A549 (cell line): Measurements from ENCODE around the gene SH2D3A. TPM values are rescaled to one million over a fixed set of nuclear protein-coding genes. Genes with fewer than 3 reads are reported as not detected.
"Not testable (repeated sequence)": the region's sequence is repeated elsewhere in the genome, so short reads cannot be mapped to it uniquely, and the experiment has no call there.

ENCODE experiments used
- ATAC-seq, 2 experiments: fragments of 200-7000 bp in 1 of 2; fragments of >200 bp in 1 of 2; cut with Nextera tagmentation in 1 of 2; cut with Tn5 transposase in 1 of 2; 3 replicates each; pipeline versions ENCODE4 v1.8.0 to v1.9.1; 2018 to 2020; ENCODE audit warnings: mild to moderate bottlenecking in 1 of 2, moderate library complexity in 1 of 2
- CTCF ChIA-PET: fragments of 300-600 bp; sonication (Branson Sonifier 250); formaldehyde crosslinking; extraction: SDS; loops from one replicate; lab custom pipeline; 2021; ENCODE audit warnings: antibody characterized with exemption, inconsistent platforms; lab: Yijun Ruan, JAX
- POLR2A ChIA-PET: fragments of 350-600 bp; formaldehyde crosslinking; extraction: SDS; loops from one replicate; lab custom pipeline; 2021; ENCODE audit warnings: antibody characterized with exemption, inconsistent platforms; lab: Yijun Ruan, JAX
- DNase-seq, 2 experiments: peaks; one replicate each; pipeline versions ENCODE4 v3.0.0 to v3.0.0-alpha.2; 2011 to 2016; ENCODE audit warnings: low read depth in 1 of 2, low spot score in 1 of 2
- FAIRE-seq: peaks from 2 replicates; lab custom pipeline; 2011; peaks lifted over from hg19 to GRCh38; lab: Jason Lieb, UNC
- H3K27ac ChIP-seq, 2 experiments: fragments of >200 bp; sonication (Bioruptor Twin); formaldehyde crosslinking; 3 replicates each; pipeline ENCODE4 v1.5.1; 2016 to 2017
- H3K4me1 ChIP-seq: fragments of >200 bp; sonication (Bioruptor Twin); formaldehyde crosslinking; 3 replicates; pipeline ENCODE4 v1.6.1; 2016
- H3K4me2 ChIP-seq: fragments of >200 bp; sonication (Bioruptor Twin); formaldehyde crosslinking; 3 replicates; pipeline ENCODE4 v1.6.1; 2016
- H3K4me3 ChIP-seq: fragments of >200 bp; sonication (Bioruptor Twin); formaldehyde crosslinking; 3 replicates; pipeline ENCODE4 v1.5.1; 2016
- H3K9me3 ChIP-seq: fragments of >200 bp; sonication (Bioruptor Twin); formaldehyde crosslinking; 3 replicates; pipeline ENCODE4 v1.6.1; 2016
- BCL3 ChIP-seq: fragments of >200 bp; sonication (Bioruptor Twin); formaldehyde crosslinking; IDR thresholded peaks from 3 replicates; pipeline ENCODE4 v1.6.1; 2016
- CEBPB ChIP-seq, 2 experiments: fragments of >200 bp in 1 of 2; sonication (Bioruptor Twin) in 1 of 2; formaldehyde crosslinking in 1 of 2; IDR thresholded peaks; 2 replicates each; pipeline ENCODE4 v1.6.1; 2012 to 2016
- CHD4 ChIP-seq: fragments of 200-600 bp; sonication (generic); IDR thresholded peaks from 2 replicates; pipeline ENCODE4 v1.6.1; 2016; ENCODE audit warnings: antibody characterized with exemption, mild to moderate bottlenecking, borderline replicate concordance
- FOSL2 ChIP-seq, 2 experiments: fragments of 450-650 bp in 1 of 2; fragments of >200 bp in 1 of 2; sonication (Bioruptor Twin) in 1 of 2; formaldehyde crosslinking; IDR thresholded peaks; 2 replicates each; pipeline versions ENCODE4 v1.5.0 to v1.6.1; 2016 to 2020; ENCODE audit warnings: mild to moderate bottlenecking in 1 of 2, moderate library complexity in 1 of 2
- FOXS1 ChIP-seq: fragments of 250-450 bp; sonication (Bioruptor Pico); IDR thresholded peaks from 2 replicates; pipeline ENCODE4 v1.5.0; 2020; ENCODE audit warnings: mild to moderate bottlenecking, moderate library complexity
- JUN ChIP-seq, 2 experiments: fragments of >200 bp; sonication (Bioruptor Twin); formaldehyde crosslinking; IDR thresholded peaks; 2 replicates in 1 of 2; 3 replicates in 1 of 2; pipeline ENCODE4 v1.6.1; 2016 to 2017
- JUNB ChIP-seq: fragments of >200 bp; sonication (Bioruptor Twin); formaldehyde crosslinking; IDR thresholded peaks from 2 replicates; pipeline ENCODE4 v1.6.1; 2016
- KDM5A ChIP-seq: fragments of 200-600 bp; sonication (generic); IDR thresholded peaks from 2 replicates; pipeline ENCODE4 v1.6.1; 2016; ENCODE audit warnings: antibody characterized with exemption, mild to moderate bottlenecking
- MAFK ChIP-seq: fragments of 450-650 bp; IDR thresholded peaks from 2 replicates; pipeline ENCODE4 v1.6.1; 2014; ENCODE audit not compliant: partially characterized antibody
- MAX ChIP-seq: IDR thresholded peaks from 2 replicates; pipeline ENCODE4 v1.6.1; 2012
- MYC ChIP-seq: IDR thresholded peaks from 2 replicates; pipeline ENCODE4 v1.6.1; 2012; ENCODE audit warnings: mild to moderate bottlenecking, inconsistent platforms, low read length, improper control_type of control experiment, borderline replicate concordance
- POLR2A ChIP-seq: IDR thresholded peaks from 2 replicates; pipeline ENCODE4 v1.6.1; 2012; ENCODE audit warnings: mild to moderate bottlenecking, low read length
- RAD21 ChIP-seq, 2 experiments: fragments of >200 bp in 1 of 2; sonication (Bioruptor Twin) in 1 of 2; formaldehyde crosslinking in 1 of 2; IDR thresholded peaks in 1 of 2; conservative IDR thresholded peaks in 1 of 2; 2 replicates in 1 of 2; 3 replicates in 1 of 2; pipeline ENCODE4 v1.6.1; 2012 to 2018; ENCODE audit warnings: inconsistent platforms in 1 of 2
- RARB ChIP-seq: fragments of 250-450 bp; sonication (Bioruptor Pico); IDR thresholded peaks from 2 replicates; pipeline ENCODE4 v1.8.0; 2021; ENCODE audit warnings: mild to moderate bottlenecking, moderate library complexity
- RFX5 ChIP-seq: fragments of 450-650 bp; IDR thresholded peaks from 2 replicates; pipeline ENCODE4 v1.7.1; 2014; ENCODE audit warnings: antibody characterized with exemption, mild to moderate bottlenecking, moderate library complexity
- TP53 ChIP-seq: fragments of 250-450 bp; sonication (Bioruptor Pico); IDR thresholded peaks from 2 replicates; pipeline ENCODE4 v1.5.0; 2021; ENCODE audit warnings: mild to moderate bottlenecking, moderate library complexity
- USF2 ChIP-seq: fragments of 450-650 bp; IDR thresholded peaks from 2 replicates; pipeline ENCODE4 v1.6.1; 2014; ENCODE audit warnings: antibody characterized with exemption
- ZFP36 ChIP-seq: fragments of 450-650 bp; IDR thresholded peaks from 2 replicates; pipeline ENCODE4 v1.6.1; 2014; ENCODE audit warnings: borderline replicate concordance; ENCODE audit not compliant: partially characterized antibody
- WGBS: methylation state at CpG from one replicate; pipeline ENCODE4 v1.1.6; 2017; ENCODE audit errors: missing lambda C conversion rate; 5-methylcytosine and 5-hydroxymethylcytosine counted together
- polyA plus RNA-seq, 4 experiments: library from polyadenylated mRNA; depleted of rRNA in 3 of 4; stranded (reverse); fragments of >200 nt; fragmentation: RNase III in 1 of 4; extraction: RNeasy Plus Mini Kit Qiagen cat#74134 plus additional on column Dnase treatment in 1 of 4; gene quantifications; 2 replicates in 3 of 4; 3 replicates in 1 of 4; pipeline ENCODE4 v1.2.3, GENCODE V29; 2011 to 2017

The SH2D3A gene
- polyA plus RNA-seq, 2 of the 4 experiments (the other 2 are of a cell fraction) = 6.7 to 10.0 TPM

- TF ChIP-seq TP53 (CRISPR knock-in tag) (no peak), KDM5A (no peak), MAX (peak; percentile 68; the same call in 1 of the 2 replicates), RAD21 (conservative IDR thresholded peaks at IDR 0.05 in 1 of 2, IDR thresholded peaks at IDR 0.05 in 1 of 2) (peak in 1 of 2 experiments; percentile 8; a peak in 2 of 5 replicates)
- TF ChIP-seq, all 56 proteins: peak for 10
Measured at GRCh38 chr19:6800991-6801484, 33.8 kb upstream of the SH2D3A start (continued).

- POLR2A ChIA-PET = interaction anchor here (0.6 to 3.3 kb wide), 6 partner anchors 9 to 964 kb away, joined by 3 to 19 read pairs (median 8); partner anchors contain the start of genes GPR108, SH2D3A and TNFSF9
- ATAC-seq, DNase-seq, FAIRE-seq, H3K9me3 ChIP-seq: not testable (repeated sequence)
- Histone ChIP-seq H3K4me1 (peaks cover 24% of the 10 kb centered on the region), H3K27ac (peak overlapping the region; percentile 92 to 100), H3K4me2 (peak overlapping the region; percentile 92), H3K4me3 (peak overlapping the region; percentile 44; the same call in 2 of the 3 replicates)
- 33% methylated on average over 13 of the region's 14 CpGs for WGBS
- CTCF ChIA-PET = interaction anchor here (1.4 to 1.6 kb wide), 3 partner anchors 27 to 63 kb away, joined by 5 to 9 read pairs (median 5); no protein-coding TSS in a partner anchor
Measured at GRCh38 chr19:6800160-6800790, 33.0 kb upstream of the SH2D3A start.

GRCh38 chr19:6797646-6798045 lies 30.4 kb upstream of the SH2D3A start:
- POLR2A ChIA-PET = no interaction called here
- peak overlapping the region in 1 of 2 experiments; percentile 32; a peak in 1 of 6 replicates for H3K27ac ChIP-seq

GRCh38 chr19:6796278-6796677 lies 29.0 kb upstream of the SH2D3A start:
- Histone ChIP-seq H3K4me1 (peaks cover 14% of the 10 kb centered on the region), H3K4me3 (no peak overlapping the region), H3K4me2 (no peak overlapping the region), H3K9me3 (peaks cover 4% of the 10 kb centered on the region; the same call in 1 of the 3 replicates), H3K27ac (no peak overlapping the region)
- DNase-seq = no peak
- POLR2A ChIA-PET = no interaction called here
- CTCF ChIA-PET = no interaction called here
- ATAC-seq = no peak
- no peak for TF ChIP-seq JUNB
- TF ChIP-seq CHD4 = no peak
- TF ChIP-seq ZFP36 = no peak
- TF ChIP-seq POLR2A = no peak
- no peak for TF ChIP-seq MAFK
- TF ChIP-seq FOSL2 (IDR thresholded peaks at IDR 0.05) = no peak
- TF ChIP-seq FOSL2 (CRISPR knock-in tag; IDR thresholded peaks at IDR 0.05) = no peak
- TF ChIP-seq CEBPB (IDR thresholded peaks at IDR 0.05) = no peak
- TF ChIP-seq MYC = no peak
- TF ChIP-seq FOXS1 (CRISPR knock-in tag) = no peak
- TF ChIP-seq JUN (IDR thresholded peaks at IDR 0.05) = no peak
- no peak for TF ChIP-seq RARB (CRISPR knock-in tag)
- no peak for TF ChIP-seq USF2
- FAIRE-seq = no peak
- 83% methylated on average over 4 of the region's 4 CpGs for WGBS

More at GRCh38 chr19:6797646-6798045, 30.4 kb upstream of the SH2D3A start:
- Histone ChIP-seq H3K4me1 (peaks cover 20% of the 10 kb centered on the region), H3K4me3 (no peak overlapping the region), H3K9me3 (peaks cover 4% of the 10 kb centered on the region; the same call in 1 of the 3 replicates), H3K4me2 (no peak overlapping the region)
- DNase-seq (no peak), ATAC-seq (no peak), FAIRE-seq (no peak)
- CTCF ChIA-PET = interaction anchor here (1.7 kb wide), 1 partner anchor 29 kb away, joined by 4 read pairs; no protein-coding TSS in a partner anchor
- 69% methylated on average over 9 of the region's 9 CpGs for WGBS
- TF ChIP-seq BCL3 = no peak
- no peak for TF ChIP-seq RFX5
- TF ChIP-seq MAX = no peak
- TF ChIP-seq FOSL2 (IDR thresholded peaks at IDR 0.05) = no peak
- no peak for TF ChIP-seq FOSL2 (CRISPR knock-in tag; IDR thresholded peaks at IDR 0.05)
